HFFc6 (cell line): Measurements from ENCODE around the gene TOMM6. TPM values are rescaled to one million over a fixed set of nuclear protein-coding genes. Genes with fewer than 3 reads are reported as not detected.

Source experiments
- DNase-seq: peaks from one replicate; pipeline ENCODE4 v3.0.0-alpha.2; 2018
- H3K27ac Mint-ChIP-seq: 2 replicates; pipeline ENCODE4 v1.8.0; 2020; ENCODE audit warnings: mild to moderate bottlenecking, mixed read lengths
- H3K27me3 Mint-ChIP-seq: 2 replicates; pipeline ENCODE4 v1.8.0; 2021; ENCODE audit warnings: mild to moderate bottlenecking, moderate library complexity, mixed read lengths; ENCODE audit not compliant: insufficient read depth
- H3K36me3 Mint-ChIP-seq: 2 replicates; pipeline ENCODE4 v1.8.0; 2021; ENCODE audit warnings: low read depth, mixed read lengths
- H3K4me1 Mint-ChIP-seq: 2 replicates; pipeline ENCODE4 v1.8.0; 2020; ENCODE audit warnings: low read depth, mixed read lengths
- H3K4me3 Mint-ChIP-seq: 2 replicates; pipeline ENCODE4 v1.8.0; 2020; ENCODE audit warnings: mild to moderate bottlenecking, moderate library complexity, mixed read lengths
- H3K9me3 Mint-ChIP-seq: 2 replicates; pipeline ENCODE4 v1.8.0; 2020; ENCODE audit warnings: mild to moderate bottlenecking, mixed read lengths
- total RNA-seq, 6 experiments: library from RNA; stranded (reverse); fragmentation: NEBNext Ultra II Directional; extraction: Animal tissue kit (Norgen Biotek cat#: 25700); gene quantifications; 2 replicates in 1 of 6; 3 replicates in 5 of 6; pipeline ENCODE4 v1.2.3, GENCODE V29; 2021
- TF ChIP-seq, protein P1 (sequence below): fragments of 200-600 bp; sonication (generic); IDR thresholded peaks from 2 replicates; pipeline ENCODE4 v1.5.0; 2021; ENCODE audit warnings: antibody characterized with exemption, mild to moderate bottlenecking

Gene TOMM6
- total RNA-seq, 6 experiments from 2014 or later = 216 to 234 (median 228) TPM

DNA sequence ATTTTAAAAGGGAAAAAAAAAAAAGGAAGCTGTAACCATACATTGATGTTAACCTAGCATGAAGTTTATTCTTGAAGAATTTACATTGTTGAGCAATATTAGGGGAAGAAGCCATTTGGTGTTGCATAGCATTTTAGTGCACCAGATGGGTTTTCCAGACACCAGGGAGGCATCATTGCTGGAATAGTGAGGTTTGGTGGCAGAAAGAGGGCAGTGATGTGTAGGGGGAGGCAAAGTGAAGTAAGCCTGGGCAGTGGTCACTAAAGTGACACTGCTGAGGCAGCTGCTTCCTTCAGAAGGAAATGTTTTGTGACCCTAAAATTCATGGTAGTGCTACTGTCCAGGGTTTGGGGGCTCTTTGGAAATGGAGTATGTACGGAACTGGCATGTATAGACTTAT, 2.6 kb downstream of the TOMM6 start:
- Mint-ChIP-seq H3K4me3 (no peak overlapping the region; the same call in 1 of the 2 replicates), H3K27me3 (peaks cover 2% of the 10 kb centered on the region), H3K4me1 (peaks cover 20% of the 10 kb centered on the region), H3K36me3 (peaks cover 21% of the 10 kb centered on the region), H3K9me3 (no peaks in the 10 kb centered on the region), H3K27ac (no peak overlapping the region; the same call in 1 of the 2 replicates)
- DNase-seq = no peak
- TF ChIP-seq, protein P1, sequence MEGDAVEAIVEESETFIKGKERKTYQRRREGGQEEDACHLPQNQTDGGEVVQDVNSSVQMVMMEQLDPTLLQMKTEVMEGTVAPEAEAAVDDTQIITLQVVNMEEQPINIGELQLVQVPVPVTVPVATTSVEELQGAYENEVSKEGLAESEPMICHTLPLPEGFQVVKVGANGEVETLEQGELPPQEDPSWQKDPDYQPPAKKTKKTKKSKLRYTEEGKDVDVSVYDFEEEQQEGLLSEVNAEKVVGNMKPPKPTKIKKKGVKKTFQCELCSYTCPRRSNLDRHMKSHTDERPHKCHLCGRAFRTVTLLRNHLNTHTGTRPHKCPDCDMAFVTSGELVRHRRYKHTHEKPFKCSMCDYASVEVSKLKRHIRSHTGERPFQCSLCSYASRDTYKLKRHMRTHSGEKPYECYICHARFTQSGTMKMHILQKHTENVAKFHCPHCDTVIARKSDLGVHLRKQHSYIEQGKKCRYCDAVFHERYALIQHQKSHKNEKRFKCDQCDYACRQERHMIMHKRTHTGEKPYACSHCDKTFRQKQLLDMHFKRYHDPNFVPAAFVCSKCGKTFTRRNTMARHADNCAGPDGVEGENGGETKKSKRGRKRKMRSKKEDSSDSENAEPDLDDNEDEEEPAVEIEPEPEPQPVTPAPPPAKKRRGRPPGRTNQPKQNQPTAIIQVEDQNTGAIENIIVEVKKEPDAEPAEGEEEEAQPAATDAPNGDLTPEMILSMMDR = no peak

DNA sequence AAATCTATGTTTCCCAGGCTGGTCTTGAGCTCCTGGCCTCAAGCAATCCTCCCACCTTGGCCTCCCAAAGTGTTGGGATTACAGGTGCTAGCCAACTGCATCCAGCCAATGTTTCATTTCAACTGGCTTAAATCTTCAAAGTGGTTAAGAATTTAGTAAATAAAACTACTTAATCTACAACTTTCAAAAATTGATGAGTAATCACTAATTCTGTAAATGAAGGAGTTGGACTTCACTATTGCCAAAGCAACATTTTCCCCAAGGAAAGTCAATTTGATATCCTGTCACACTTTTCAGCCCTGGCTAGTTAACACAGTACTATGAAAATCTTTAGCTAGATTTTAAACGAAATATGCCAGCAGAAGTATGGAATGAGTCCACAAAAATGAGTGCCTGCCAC, 3.8 kb downstream of the TOMM6 start:
- Mint-ChIP-seq H3K27ac (no peak overlapping the region), H3K4me3 (no peak overlapping the region), H3K4me1 (peaks cover 14% of the 10 kb centered on the region; the same call in 1 of the 2 replicates), H3K9me3 (no peaks in the 10 kb centered on the region), H3K27me3 (0 out of 2 replicates have a peak, but pooled peaks cover 2% of the 10 kb centered on the region), H3K36me3 (peaks cover 21% of the 10 kb centered on the region)
- TF ChIP-seq, protein P1 = no peak
- DNase-seq = no peak

DNA sequence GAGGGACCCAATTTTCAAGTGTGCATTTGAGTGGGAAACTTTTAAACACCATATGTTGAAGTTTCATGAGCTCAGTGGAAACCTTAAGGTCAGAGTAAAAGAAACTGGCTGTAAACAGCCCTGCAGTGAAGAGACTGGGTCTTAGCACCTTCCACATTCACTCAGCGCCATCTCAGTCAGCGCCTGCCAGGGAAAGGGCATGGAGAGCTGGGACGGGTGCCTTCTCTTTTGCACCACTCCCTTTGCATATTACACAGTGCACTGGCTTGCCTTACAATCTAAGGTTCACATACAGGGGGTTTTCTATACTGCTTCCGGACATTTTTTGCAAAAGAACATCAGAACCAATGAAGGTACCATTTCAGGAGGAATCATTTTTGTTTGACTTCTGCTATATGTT, 4.5 kb downstream of the TOMM6 start:
- peaks cover 21% of the 10 kb centered on the region for H3K36me3 Mint-ChIP-seq
- no peak for DNase-seq
- TF ChIP-seq, protein P1 = no peak
- H3K4me1 Mint-ChIP-seq = peaks cover 14% of the 10 kb centered on the region; the same call in 1 of the 2 replicates
- no peak overlapping the region for H3K27ac Mint-ChIP-seq
- H3K9me3 Mint-ChIP-seq = no peaks in the 10 kb centered on the region
- H3K27me3 Mint-ChIP-seq = 0 out of 2 replicates have a peak, but pooled peaks cover 2% of the 10 kb centered on the region
- H3K4me3 Mint-ChIP-seq = no peak overlapping the region

DNA sequence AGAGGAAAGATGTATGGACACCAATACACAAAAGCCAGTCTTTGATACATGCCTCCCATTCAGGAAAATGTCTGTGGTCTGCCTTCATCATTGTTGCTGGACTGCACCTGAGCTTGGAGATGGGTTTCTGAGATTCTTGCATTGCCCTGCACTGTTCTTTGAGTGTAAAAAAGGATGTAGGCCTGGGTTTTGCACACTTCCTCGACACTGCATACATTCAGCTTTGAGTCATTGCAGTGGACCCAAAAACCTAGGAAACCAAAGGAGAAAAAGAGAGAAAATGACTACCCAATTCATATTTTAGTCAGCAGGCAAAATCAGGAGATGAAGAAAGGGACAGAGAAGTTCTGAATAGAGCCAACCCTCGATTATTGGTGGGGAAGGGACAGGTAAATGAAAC, 9.0 kb downstream of the TOMM6 start:
- TF ChIP-seq, protein P1 = no peak
- Mint-ChIP-seq H3K9me3 (no peaks in the 10 kb centered on the region), H3K27ac (no peak overlapping the region), H3K4me1 (peaks cover 14% of the 10 kb centered on the region), H3K36me3 (no peaks in the 10 kb centered on the region; the same call in 1 of the 2 replicates), H3K27me3 (0 out of 2 replicates have a peak, but pooled peaks cover 2% of the 10 kb centered on the region), H3K4me3 (no peak overlapping the region)
- no peak for DNase-seq

DNA sequence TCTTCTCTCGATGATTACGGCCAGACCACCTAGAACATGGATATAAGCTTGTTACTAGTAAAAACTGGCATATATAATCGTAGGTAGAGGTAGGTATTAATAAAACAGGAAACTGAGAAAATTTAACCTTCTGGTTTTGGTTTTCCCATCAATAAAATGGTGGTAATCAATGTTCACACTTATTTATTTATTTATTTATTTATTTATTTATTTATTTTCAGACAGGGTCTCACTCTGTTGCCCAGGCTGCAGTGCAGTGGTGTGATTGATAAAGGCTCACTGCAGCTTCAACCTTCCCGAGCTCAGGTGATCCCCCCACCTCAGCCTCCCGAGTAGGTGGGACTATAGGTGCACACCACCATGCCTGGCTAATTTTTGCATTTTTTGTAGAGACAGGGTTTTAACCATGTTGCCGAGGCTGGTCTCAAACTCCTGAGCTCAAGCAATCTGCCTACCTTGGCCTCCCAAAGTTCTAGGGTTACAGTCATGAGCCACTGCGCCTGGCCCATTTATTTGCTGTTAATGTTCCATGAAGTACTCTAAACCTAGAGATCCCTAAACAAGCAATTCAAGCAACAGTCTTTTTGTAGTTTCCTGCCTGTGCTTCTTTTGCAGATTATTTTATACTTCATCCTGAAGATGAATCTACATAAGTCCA, 11.5 kb downstream of the TOMM6 start:
- Mint-ChIP-seq H3K36me3 (no peaks in the 10 kb centered on the region), H3K4me3 (no peak overlapping the region), H3K4me1 (peaks cover 17% of the 10 kb centered on the region), H3K27me3 (peaks cover 4% of the 10 kb centered on the region; the same call in 1 of the 2 replicates), H3K9me3 (no peaks in the 10 kb centered on the region), H3K27ac (no peak overlapping the region)
- TF ChIP-seq, protein P1 = no peak
- no peak for DNase-seq
